Measurements from ENCODE around the gene SLC25A21.

GRCh38 chr14:36939265-36939664, 233.1 kb downstream of the SLC25A21 start:
- TF ChIP-seq POLR2AphosphoS5 (IDR thresholded peaks at IDR 0.05) (no peak), CTCF (IDR thresholded peaks at IDR 0.05) (no peak), POLR2A (IDR thresholded peaks at IDR 0.05) (no peak)

All from stomach (tissue), 4 donors.